Astrocyte (in vitro differentiated cells and primary cell): ENCODE results near the gene IRAK1.

Experiments used
- CTCF ChIP-seq: IDR thresholded peaks from 2 replicates; pipeline ENCODE4 v1.5.1; 2011; ENCODE audit warnings: low read depth, mild to moderate bottlenecking, inconsistent platforms, low read length, moderate library complexity; ENCODE audit not compliant: insufficient read depth
- EZH2 ChIP-seq: IDR thresholded peaks from 2 replicates; pipeline ENCODE4 v1.6.1; 2012; ENCODE audit warnings: mild to moderate bottlenecking, low read length, inconsistent platforms; ENCODE audit not compliant: insufficient read depth

GRCh38 chrX:154059231-154059630, 39.5 kb upstream of the IRAK1 start:
- TF ChIP-seq CTCF (no peak), EZH2 (no peak)
